Measurements from ENCODE around the gene KCNIP4. TPM values are rescaled to one million over a fixed set of nuclear protein-coding genes. Genes with fewer than 3 reads are reported as not detected.

KCNIP4 gene
- total RNA-seq, 4 donors from 2014 or later, result 1.3 to 11.1 TPM; not detected in 2

GRCh38 chr4:21921526-21922180 lies 26.9 kb downstream of the KCNIP4 start:
- no peaks in the 10 kb centered on the region for H3K36me3 ChIP-seq
- no peaks in the 10 kb centered on the region for H3K27me3 ChIP-seq
- H3K27ac ChIP-seq, result no peak overlapping the region
- TF ChIP-seq POLR2A (IDR thresholded peaks at IDR 0.05) (no peak), CTCF (IDR thresholded peaks at IDR 0.05) (no peak)
- H3K4me3 ChIP-seq, result no peak overlapping the region
- no peaks in the 10 kb centered on the region for H3K4me1 ChIP-seq
- intact Hi-C loops (cut with DNase I; ENCODE audit: low total_unique reads), result no loop called here
- H3K9me3 ChIP-seq, result no peaks in the 10 kb centered on the region
- no peak for DNase-seq

- Histone ChIP-seq H3K27me3 (no peaks in the 10 kb centered on the region), H3K9me3 (no peaks in the 10 kb centered on the region), H3K36me3 (no peaks in the 10 kb centered on the region), H3K4me3 (no peak overlapping the region), H3K27ac (peak overlapping the region in 1 of 2 donors; percentile 49), H3K4me1 (no peaks in the 10 kb centered on the region)
- DNase-seq, result no peak
- intact Hi-C loops (cut with DNase I; ENCODE audit: low total_unique reads), result no loop called here
- TF ChIP-seq POLR2A (IDR thresholded peaks at IDR 0.05) (no peak), CTCF (IDR thresholded peaks at IDR 0.05) (no peak)
These were observed 32.8 kb downstream of the KCNIP4 start for GRCh38 chr4:21915761-21916160.

GRCh38 chr4:21901831-21902230 lies 46.7 kb downstream of the KCNIP4 start:
- no peaks in the 10 kb centered on the region for H3K9me3 ChIP-seq
- H3K4me1 ChIP-seq, result no peaks in the 10 kb centered on the region
- no peak overlapping the region for H3K4me3 ChIP-seq
- intact Hi-C loops (cut with DNase I; ENCODE audit: low total_unique reads), result no loop called here
- H3K27me3 ChIP-seq, result no peaks in the 10 kb centered on the region
- TF ChIP-seq CTCF (IDR thresholded peaks at IDR 0.05) (no peak), POLR2A (IDR thresholded peaks at IDR 0.05) (no peak)
- H3K36me3 ChIP-seq, result no peaks in the 10 kb centered on the region
- DNase-seq, result no peak
- H3K27ac ChIP-seq, result no peak overlapping the region

GRCh38 chr4:21901281-21901680 lies 47.3 kb downstream of the KCNIP4 start:
- Histone ChIP-seq H3K27ac (no peak overlapping the region), H3K9me3 (no peaks in the 10 kb centered on the region), H3K4me3 (no peak overlapping the region), H3K27me3 (no peaks in the 10 kb centered on the region), H3K4me1 (no peaks in the 10 kb centered on the region), H3K36me3 (no peaks in the 10 kb centered on the region)
- TF ChIP-seq CTCF (IDR thresholded peaks at IDR 0.05) (no peak), POLR2A (IDR thresholded peaks at IDR 0.05) (no peak)
- DNase-seq, result no peak
- intact Hi-C loops (cut with DNase I; ENCODE audit: low total_unique reads), result no loop called here

GRCh38 chr4:21900211-21900610 lies 48.4 kb downstream of the KCNIP4 start:
- Histone ChIP-seq H3K4me1 (no peaks in the 10 kb centered on the region), H3K36me3 (no peaks in the 10 kb centered on the region), H3K27ac (no peak overlapping the region), H3K27me3 (no peaks in the 10 kb centered on the region), H3K9me3 (no peaks in the 10 kb centered on the region), H3K4me3 (no peak overlapping the region)
- no peak for DNase-seq
- TF ChIP-seq CTCF (IDR thresholded peaks at IDR 0.05) (no peak), POLR2A (IDR thresholded peaks at IDR 0.05) (no peak)
- intact Hi-C loops (cut with DNase I; ENCODE audit: low total_unique reads), result no loop called here
